GM19397 (cell line): ENCODE measurements around the gene ZDHHC22.

Source experiments
- ATAC-seq: cut with Tn5 transposase; IDR thresholded peaks from one replicate; pipeline ENCODE4 v1.9.1; 2021; ENCODE audit warnings: mild to moderate bottlenecking, moderate library complexity; ENCODE audit not compliant: unreplicated experiment

The ZDHHC22 gene

DNA sequence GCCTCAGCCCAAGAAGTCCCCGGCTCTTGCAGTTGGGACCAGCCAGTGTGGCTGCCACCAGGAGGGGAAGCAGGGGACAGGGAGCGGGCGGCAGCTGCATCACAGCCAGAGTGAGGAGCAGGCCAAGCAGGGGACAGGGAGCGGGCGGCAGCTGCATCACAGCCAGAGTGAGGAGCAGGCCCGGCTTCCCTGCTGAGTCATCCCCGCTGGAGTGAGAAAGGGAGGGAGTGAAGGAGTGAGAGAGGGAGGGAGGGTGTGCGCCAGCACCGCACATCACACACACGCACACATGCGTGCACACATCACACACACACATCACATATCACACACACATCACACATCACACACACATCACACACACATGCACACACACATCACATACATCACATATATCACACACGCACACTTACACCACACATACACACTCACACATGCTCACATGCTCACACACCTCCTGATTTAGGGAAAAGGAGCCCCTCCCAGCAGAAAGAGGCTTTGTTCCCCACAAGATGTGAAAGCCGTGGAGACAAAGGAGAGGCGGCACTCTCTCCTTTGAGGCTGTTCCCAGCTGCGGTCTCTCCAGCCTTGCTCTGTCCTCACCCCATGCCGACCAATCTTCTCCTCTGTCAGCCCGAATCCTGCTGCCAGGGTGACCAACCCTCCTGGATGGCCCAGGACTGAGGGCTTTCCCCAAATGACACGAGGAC, 16.7 kb upstream of the ZDHHC22 start:
- no peak for ATAC-seq

DNA sequence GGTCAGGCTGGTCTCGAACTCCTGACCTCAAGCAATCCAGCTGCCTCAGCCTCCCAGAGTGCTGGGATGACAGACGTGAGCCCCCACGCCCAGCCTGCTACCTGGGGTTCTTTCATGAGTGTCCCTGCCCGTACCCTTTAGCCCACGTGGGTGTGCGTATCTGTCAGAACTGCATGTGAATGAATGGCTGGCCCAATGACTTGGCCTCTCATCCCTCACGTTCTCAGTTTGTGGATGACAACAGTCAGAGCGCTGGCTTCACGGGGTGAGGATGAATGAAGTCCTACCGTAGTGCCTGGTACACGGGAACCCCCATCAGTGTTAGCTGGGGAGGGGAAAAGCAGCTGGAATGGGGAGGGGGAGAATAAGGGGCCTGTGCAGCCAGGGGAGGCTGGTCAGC, 16.1 kb upstream of the ZDHHC22 start:
- no peak for ATAC-seq

DNA sequence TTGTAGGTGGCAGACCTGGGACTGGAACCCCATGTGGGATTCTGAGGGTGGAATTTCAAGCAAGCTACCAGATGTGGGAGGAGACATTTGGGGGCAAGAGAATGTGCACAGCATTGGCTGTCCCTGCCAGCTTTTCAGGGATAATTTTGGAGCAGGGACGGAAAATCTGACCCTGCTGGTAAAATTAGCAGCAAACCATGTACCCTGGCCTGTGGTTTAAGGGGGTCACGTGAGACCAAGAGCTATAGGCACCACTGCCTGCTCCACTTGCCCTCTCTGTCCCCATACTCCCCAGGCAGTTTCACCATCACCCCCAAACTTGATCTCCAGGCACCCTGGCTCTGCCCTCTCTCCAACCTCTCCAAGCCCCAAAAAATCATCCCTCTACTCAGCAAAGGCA, 13.5 kb upstream of the ZDHHC22 start:
- no peak for ATAC-seq

DNA sequence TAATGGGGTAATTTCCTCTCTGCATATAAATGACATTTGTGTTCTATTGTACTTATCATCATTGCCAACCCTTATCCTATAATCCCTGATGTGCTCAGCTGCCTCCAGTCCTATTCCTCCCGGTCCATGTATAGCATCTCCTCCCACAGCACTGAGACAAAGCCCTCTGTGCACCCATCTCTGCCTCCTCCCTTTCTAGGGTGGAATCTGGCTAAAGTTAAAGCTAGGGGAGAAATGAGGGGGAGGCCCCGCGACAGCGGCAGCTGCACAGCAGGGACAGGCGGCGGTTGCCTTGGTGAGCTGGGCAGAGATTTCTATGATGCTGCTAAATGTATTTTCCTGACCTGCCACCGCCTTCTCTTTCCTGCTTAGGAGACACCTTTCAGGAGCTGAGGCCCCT, 12.8 kb upstream of the ZDHHC22 start:
- no peak for ATAC-seq

DNA sequence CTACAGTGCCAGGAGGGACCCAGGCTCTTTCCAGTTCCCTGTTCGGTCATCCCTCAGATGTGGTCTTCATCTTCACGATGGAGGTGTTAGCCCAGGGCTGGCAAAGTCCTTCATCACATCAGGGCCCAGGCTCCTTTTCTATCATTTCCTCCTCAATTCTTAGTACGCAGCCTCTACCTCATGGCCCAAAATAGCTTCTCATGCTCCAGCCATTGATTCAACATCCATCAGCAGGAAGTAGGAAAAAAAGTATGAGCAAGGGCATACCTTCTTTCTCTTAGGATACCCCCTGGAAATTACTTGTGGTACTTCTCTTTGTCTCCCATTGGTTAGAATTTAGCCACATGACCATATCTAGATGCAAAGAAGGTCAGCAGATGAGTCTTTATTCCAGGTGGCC, 12.2 kb upstream of the ZDHHC22 start:
- no peak for ATAC-seq

DNA sequence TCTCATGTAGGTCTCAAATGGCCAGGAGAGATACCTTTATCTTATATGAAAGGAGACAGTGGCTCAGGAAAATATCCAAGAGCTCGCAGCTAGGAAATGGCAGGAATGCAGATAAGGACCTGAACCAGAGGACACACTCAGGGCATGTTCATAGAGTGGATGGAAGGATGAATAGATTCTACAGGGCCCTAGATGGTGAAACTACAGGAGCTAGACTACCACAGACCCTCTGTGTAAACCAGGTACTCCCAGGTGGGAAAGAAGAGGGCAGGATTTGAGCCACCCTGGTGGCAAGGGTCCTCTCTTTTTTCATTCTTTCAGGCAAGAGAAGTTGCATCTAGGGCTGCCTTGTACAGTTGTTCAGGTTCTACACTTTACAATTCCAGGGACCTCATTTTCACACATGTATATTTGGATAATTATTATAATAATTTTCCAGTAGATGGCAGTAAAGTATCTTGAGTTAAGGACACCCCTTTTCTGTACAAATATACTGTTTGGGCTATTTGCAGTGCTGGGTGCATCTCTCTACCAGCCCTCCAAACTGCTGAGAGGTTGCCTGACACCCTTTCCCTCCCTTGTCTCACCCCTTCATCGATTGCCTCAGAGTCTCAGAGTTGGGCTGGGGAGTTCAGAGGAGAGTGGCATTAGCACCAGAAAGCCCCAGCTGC, 10.5 kb upstream of the ZDHHC22 start:
- no peak for ATAC-seq

DNA sequence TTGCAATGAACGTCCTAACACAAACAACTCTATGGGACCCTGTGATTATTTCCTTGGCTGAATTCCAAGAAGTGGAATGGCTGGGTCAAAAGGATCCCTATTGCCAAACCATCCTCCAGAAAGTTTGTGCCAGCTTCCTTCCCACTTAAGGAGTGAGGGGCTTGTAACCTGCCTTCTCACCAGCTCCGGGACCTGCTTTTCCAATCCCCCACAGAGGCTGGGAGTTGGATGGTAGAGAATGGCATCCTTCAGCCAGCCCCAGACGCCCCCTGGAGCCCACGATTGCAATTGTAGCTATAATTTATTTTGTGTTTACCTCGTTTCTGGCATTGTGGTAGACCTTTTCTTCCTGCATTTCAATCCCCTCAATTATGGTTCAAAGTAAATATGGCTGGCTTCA, 9.7 kb upstream of the ZDHHC22 start:
- ATAC-seq, result no peak

DNA sequence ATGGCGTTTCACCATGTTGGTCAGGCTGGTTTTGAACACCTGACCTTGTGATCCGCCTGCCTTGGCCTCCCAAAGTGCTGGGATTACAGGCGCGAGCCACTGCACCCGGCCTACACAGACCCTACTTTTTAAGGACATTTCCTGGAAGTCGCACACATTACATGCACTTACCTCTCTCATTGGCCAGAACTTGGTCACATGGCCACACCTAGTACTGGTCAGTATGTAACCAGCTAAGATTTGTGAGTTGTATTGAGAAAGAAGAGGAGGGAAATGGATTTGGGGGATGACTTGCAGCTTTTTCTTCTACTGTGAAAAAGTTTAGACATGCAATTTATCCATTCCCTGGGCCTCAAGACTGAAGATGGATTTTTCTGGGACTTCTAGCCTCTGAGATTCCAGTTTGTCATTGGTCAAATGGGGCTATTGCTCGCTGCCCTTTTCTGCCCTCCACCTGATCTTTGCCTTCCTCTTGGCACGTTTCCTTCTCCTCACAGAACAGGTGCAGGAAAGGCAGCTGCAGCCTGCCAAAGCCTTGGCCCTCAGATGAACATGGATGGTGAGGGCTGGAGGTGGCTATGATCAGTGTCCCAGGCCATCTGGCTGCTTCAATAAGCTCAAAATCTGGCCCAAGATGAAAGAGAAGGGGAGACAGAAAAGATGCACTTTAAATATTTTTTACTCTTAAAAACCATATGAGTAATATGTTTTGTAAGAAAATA, 7.1 kb upstream of the ZDHHC22 start:
- ATAC-seq, result no peak

DNA sequence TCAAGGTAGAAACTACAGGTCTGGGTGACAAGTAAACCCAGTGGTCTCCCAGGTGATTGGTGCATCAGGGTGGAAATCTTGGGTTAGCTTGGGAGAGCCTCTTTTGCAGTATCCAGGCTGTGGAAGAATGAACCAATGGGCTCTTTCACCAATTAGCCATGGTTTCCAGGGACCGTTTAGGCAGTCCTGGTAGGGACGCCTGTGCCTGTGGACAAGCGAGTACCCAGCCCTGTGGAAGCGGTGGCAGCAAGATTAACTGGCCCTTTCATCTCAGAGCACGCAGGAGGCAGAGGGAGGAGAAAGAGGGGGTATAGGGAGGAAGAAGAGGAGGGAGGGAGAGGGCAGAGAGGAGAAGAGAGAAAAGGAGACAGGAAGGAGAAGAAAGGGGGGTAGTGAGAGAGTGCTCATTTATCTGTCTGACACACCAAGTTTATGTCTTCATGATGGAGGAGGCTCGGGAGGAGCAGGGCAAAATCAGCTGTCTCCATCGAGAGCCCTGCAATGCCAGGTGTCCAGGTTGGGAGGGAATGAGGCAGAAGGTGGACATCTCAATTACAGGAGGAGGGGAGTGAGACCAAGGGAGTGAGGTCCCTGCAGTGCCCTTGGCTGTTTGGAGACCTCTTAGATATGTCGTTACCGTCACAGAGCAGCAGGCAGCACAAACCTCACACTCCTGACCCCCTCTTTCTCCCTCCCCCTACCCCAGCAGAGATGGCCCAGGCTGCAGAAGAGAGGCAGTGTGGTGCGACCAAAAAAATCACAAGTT, 4.6 kb upstream of the ZDHHC22 start:
- ATAC-seq, result no peak

DNA sequence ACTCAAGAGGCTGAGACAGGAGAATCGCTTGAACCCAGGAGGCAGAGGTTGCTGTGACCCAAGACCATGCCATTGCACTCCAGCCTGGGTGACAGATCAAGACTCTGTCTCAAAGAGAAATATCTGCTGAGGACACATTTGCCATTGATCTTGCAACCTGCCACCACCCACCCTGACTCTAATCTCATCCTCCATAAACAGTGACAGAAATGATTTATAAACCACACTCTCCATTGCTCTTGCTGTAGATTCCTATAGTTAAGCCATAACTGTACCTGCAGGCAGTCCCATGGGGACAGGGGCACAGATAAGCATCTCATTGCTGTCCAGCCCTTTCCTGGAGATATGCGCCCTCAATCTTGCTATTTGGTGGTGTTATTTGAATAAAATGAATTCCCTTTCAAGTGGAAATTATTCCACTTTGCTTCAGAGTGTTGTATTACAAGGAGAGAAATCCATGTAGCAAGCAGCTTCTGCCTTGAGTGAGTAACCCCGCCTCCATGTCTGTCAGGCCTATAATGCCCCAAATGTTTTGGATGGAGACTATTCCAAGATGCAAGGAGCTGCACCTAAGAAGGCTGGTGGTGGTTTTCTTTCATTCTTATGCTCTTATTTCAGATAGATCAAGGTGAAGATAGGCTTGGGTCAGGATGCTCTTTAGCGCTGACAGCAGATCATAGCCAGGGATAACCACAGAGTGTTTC, 3.0 kb upstream of the ZDHHC22 start:
- no peak for ATAC-seq

DNA sequence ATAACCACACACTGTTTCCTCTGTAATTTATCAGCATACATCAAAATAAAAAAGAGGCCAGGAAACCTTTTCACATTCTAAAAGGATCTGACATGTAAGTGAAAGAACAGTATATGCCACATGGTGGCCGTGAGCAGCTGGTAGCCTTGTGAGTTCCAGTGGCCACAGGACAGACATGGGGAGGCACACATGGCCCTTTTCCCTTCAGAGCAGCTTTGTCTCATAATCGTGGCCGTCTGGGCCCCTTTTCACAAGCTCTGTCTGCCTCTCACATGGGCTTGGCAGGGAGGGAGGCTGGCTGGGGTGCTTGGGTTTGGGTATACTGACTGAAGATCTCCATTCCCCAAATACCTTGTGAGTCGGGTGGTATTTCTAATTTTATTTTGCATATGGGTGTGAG, 1.5 kb upstream of the ZDHHC22 start:
- no peak for ATAC-seq

DNA sequence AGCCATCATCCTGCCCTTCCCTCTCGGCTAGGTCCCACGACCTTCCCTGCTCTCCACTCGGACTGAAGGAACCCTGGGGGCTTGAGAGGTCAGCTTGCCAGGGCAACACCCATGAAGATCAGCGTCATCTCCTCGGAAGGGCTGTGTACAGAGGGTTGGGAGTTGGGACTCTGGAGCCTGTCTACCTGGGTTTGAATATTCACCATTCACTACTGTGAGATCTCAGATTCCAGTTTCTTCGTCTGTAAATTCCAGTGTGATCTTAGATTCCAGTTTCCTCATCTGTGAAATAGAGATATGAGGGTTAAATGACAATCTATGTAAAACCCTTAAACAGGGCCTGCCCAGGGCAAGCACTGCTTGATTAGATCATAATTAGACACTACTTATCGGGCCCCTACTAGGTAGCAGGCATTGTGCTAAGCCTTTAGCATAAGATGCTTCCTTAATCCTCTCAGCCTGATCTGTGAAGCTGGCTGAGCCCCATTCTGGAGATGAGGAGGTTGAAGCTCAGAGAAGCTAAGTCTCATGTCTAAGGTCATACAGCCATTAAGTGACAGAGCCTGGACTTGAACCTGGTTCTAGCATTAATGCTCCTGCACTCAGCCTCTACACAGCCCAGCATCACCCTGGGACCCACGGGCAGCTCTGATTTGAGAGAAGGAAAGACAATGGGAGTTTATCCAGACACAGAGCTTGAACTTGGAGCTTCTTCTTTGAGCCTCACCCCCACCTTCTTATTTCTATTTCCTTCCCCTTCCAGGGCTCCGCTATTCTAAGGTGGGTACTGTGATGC, 612 bp upstream of the ZDHHC22 start:
- ATAC-seq, result no peak

DNA sequence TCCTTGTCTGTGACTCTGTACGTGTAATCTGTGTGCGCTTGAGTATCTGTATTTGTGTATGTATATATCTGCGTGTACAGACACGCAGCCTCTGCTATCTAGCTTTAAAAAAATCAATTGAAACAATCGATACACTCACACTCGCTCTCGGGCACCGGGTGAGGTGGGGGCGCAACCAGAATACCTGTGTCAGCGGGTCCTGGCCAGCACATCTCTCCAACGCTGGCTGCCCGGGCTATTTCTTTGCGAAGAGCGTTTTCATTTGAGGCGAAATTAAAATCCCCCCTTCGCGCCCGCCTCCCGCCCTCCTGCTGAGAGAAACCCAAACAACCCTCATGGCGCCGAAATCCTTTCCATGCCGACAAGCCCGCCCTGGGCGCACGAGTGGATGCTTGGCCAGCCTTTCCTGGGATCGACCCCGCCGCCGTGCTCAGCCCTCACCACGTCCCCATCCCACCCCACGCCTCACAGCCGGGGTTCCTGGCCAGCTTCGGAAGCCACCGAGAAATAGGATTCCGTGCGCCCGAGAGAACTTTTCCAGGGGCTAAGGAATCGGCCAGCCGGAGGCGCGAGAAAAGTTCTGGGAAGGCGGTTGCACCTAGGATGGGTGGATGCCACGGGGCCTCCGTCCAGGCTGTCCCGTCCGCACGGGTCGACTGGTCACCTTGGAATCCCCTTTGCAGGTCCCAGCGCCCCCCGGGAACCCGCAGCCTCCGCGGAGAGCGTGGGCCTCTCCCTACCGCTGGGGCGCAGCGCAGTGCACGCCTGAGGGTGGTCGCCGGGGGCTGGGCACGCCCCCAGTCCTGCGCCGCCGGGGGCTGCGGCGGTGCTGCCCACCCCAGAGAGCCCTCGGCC, 1.0 kb downstream of the ZDHHC22 start:
- no peak for ATAC-seq

DNA sequence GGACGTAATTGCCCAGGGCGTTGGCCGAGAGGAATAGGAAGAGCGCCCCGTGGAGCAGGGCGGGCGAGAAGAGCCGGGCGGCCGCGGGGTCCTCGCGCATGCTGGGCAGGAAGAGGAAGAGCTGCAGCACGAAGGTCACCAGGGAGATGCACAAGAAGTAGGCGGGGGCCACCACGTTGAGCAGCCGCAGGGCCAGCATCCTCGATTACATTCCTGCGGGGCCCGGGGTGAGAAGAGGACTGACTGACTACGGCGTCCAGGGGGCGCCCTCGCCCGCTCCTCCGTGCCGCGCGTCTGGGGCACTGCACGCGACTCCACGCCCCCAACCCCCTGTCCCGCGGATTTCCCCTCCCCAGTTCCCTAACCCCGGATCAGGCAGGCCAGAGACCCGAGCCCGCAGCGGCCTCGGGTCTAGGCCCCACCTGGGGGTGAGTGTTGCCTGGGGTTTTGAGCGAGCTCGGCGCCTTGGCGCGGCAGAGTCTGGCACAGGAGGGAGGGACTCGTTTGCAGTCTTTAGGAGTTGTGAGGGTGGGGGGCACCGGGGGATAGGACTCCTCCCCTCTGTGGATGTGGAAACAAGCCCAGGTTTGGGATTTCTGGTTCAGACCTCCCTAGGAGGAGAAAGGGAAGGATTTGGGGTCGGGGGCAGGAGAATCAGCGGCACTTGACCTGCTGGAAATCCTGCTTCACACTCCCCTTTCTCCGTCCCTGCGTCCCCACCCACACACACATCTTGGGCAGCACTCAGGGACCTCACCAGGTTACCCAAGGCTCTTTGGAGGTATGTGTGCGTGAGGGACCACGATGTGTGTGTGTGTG, 1.8 kb downstream of the ZDHHC22 start:
- no peak for ATAC-seq

DNA sequence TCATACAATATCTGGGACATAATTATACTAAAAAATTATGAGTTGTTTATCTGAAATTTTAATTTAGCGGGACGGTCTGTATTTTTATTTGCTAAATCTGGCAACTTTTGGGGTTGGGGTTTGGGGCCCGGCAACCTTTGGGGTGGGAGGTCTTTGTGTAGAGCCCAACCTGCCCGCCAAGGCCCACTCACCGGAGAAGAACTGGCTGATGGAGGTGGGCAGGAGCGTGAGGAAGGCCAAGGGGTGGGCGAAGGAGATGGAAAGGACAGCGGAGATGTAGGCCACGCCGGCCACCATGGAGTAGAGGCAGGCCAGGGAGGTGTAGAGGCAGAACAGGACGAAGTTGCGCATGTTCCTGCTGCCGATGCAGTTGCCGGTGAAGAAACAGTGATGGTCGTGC, 2.6 kb downstream of the ZDHHC22 start:
- no peak for ATAC-seq

DNA sequence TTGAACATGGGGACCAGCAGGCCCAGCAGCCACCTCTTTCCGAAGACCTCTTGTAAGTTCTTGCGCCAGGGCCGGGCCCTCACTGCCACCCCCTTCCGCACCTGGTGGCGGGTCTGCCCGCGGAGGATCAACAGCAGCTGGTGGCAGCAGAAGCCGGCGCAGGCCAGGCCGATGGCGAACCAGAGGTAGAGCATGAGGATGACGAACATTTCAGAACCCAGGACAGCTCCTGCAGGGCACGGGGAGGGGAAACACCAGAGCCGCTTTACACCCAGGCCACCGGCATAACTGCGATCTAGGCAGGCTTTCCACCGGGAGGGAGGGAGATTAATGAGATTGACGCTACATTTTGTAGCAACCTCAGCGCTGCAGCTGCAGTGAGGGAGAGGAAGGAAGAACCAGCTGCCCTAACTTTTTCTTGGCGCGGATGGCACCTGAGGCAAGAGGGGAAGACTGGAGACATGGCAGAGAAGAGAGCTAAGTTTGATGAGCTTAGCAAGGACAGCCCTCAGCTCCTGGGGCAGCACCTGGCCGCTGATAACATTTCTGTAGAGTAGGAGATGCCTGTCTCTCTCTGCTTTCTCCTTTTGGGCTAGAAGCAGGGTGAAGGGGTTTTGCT, 7.8 kb downstream of the ZDHHC22 start:
- ATAC-seq, result no peak

DNA sequence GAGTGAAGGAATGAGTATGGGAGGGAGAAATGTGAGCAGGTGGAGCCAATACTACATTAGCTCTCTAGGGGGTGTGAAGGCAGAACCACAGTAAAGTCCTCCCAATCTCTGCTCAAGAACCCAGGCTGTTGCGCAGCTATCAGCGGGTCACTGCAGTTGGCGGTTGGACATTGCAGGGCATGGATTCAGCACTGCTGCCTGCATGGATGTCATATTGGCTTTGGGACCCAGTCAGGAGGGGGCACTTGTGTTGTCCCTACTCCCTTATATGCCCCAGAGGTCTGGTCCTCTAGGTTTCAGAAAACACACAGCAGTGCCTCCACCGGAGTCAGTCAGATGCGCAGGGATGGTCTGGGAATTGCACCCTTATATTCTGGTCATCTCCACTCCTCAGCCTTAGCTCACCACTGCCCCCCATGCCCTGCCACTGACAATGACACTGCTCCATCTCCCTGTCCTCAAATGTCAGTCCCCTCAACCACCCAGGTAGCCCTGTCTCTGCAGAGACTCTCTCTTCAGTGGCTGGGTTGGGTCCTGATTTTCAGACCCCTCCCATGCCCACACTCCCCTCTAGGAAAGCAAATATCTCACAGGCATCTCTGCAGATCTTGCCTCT, 9.6 kb downstream of the ZDHHC22 start:
- no peak for ATAC-seq
